Heart right ventricle (tissue), 16 donors: ENCODE measurements around the gene RRM1. TPM values are rescaled to one million over a fixed set of nuclear protein-coding genes. Genes with fewer than 3 reads are reported as not detected.

Source experiments
- ATAC-seq, 8 donors: fragments of 200-7000 bp; cut with Tn5 transposase; one replicate each; pipeline ENCODE4 v1.9.1; 2020; ENCODE audit warnings: mild to moderate bottlenecking in 8 of 8, moderate library complexity in 8 of 8, moderate number of reproducible peaks in 1 of 8
- DNase-seq, 2 donors: peaks; one replicate each; pipeline ENCODE4 v3.0.0-alpha.2; 2020
- H3K27ac ChIP-seq, 10 donors: fragments of 200-600 bp; sonication (generic) in 2 of 10; one replicate each; pipeline versions ENCODE4 v1.5.0 to v1.8.0; 2020 to 2022; ENCODE audit warnings: mild to moderate bottlenecking in 3 of 10
- H3K27me3 ChIP-seq, 7 donors: fragments of 200-600 bp; one replicate each; pipeline ENCODE4 v1.8.0; 2021 to 2022; ENCODE audit warnings: mild to moderate bottlenecking in 2 of 7
- H3K36me3 ChIP-seq, 9 donors: fragments of 200-600 bp; sonication (generic) in 1 of 9; one replicate each; pipeline versions ENCODE4 v1.5.0 to v1.8.0; 2020 to 2022; ENCODE audit warnings: mild to moderate bottlenecking in 2 of 9
- H3K4me1 ChIP-seq, 9 donors: fragments of 200-600 bp; sonication (generic) in 1 of 9; one replicate each; pipeline versions ENCODE4 v1.5.0 to v1.8.0; 2020 to 2022; ENCODE audit warnings: mild to moderate bottlenecking in 4 of 9
- H3K4me3 ChIP-seq, 10 donors: fragments of 200-600 bp; sonication (generic) in 2 of 10; one replicate each; pipeline versions ENCODE4 v1.5.0 to v1.8.0; 2020 to 2022; ENCODE audit warnings: mild to moderate bottlenecking in 7 of 10, moderate library complexity in 2 of 10
- H3K9me3 ChIP-seq, 11 donors: fragments of 200-600 bp in 10 of 11; sonication (generic) in 2 of 11; one replicate each; pipeline versions ENCODE4 v1.5.0 to v1.8.0; 2013 to 2022; ENCODE audit warnings: mild to moderate bottlenecking in 2 of 11, control low read depth in 1 of 11, moderate library complexity in 1 of 11
- CTCF ChIP-seq, 9 donors: fragments of 200-600 bp; sonication (generic) in 2 of 9; IDR thresholded peaks; one replicate each; pipeline versions ENCODE4 v1.5.0 to v1.8.0; 2021 to 2022; ENCODE audit warnings: antibody characterized with exemption in 9 of 9, mild to moderate bottlenecking in 5 of 9, moderate library complexity in 1 of 9
- WGBS, 2 donors: extraction: QIAGEN DNeasy Blood & Tissue Kit; methylation state at CpG; one replicate each; pipeline ENCODE4 v1.1.7; 2013; ENCODE audit warnings: inconsistent platforms in 1 of 2; 5-methylcytosine and 5-hydroxymethylcytosine counted together
- intact Hi-C, 10 donors: fragments of 100-400 bp; cut with DNase I; formaldehyde crosslinking; loops; one replicate each; pipeline versions ENCODE4 v1.11.1 to v1.14.2; 2022
- polyA plus RNA-seq, 2 donors: library from polyadenylated mRNA; stranded (reverse); fragments of 200-250 nt; gene quantifications; one replicate each; pipeline ENCODE4 v1.2.3, GENCODE V29; 2013
- total RNA-seq, 10 donors: library from RNA; stranded (reverse); fragmentation: NEBNext Ultra II Directional in 3 of 10; extraction: Animal tissue kit (Norgen Biotek cat#: 25700) in 3 of 10; gene quantifications; one replicate each; pipeline versions ENCODE4 v1.2.1 to v1.2.4, GENCODE V29; 2021 to 2023
- donor health status: Arrhythmogenic right ventricular cardiomyopathy.
- donor health status: ischemic (EF 13 %, LVEDD 7.1; RV severe dilation, severe dysfunction).
- donor health status: healthy with polysubstance abuse.
- donor health status: DM: no; HTN: yes; CAD: no.
- donor health status: DM: no; HTN: no; CAD: no.
- donor health status: ischemic (EF 25% LVEDD 6.9; RV normal size, moderate dysfunction).
- donor health status: ischemic (EF 25% LVEDD 5.7; RV mildly dilated, moderate dysfunction).
- donor health status: healthy.
- donor health status: DM: yes; HTN: yes; CAD: no.
- donor health status: Ischemic cardiomyopathy.
- donor health status: ischemic (EF 35%, LVEDD 5.7; RV mildly dilated, moderate dysfunction).
- donor health status: nonischemic (EF 11% LVEDD 7.7; RV severe dilation, severe dysfunction).
- donor health status: DM: yes; HTN: yes; CAD: no.
- donor health status: PGD.
- donor health status: ischemic (EF 29% LVEDD 5.4; RV normal size, mild dysfunction).
- donor health status: nonischemic (EF 23%, LVEDD 6.1; RV moderate dilation, normal function).

The RRM1 gene
- total and polyA plus RNA-seq, 12 donors, result 3.7 to 36.6 (median 27.7) TPM

- no peaks in the 10 kb centered on the region for H3K27me3 ChIP-seq
- DNase-seq (no peak), ATAC-seq (no peak)
- TF ChIP-seq CTCF (IDR thresholded peaks at IDR 0.05), result no peak
- H3K36me3 ChIP-seq, result peaks cover 0 to 58% (median 13%) of the 10 kb centered on the region in 9 donors
- peaks cover 0 to 38% (median 27%) of the 10 kb centered on the region in 9 donors for H3K4me1 ChIP-seq
- 67 to 72% methylated on average over 4 of the region's 4 CpGs for WGBS, 2 donors
- intact Hi-C loops, result loop anchor here in 1 of 10 donors (10.0 kb wide), 1 partner anchor 116 kb away; no protein-coding TSS in a partner anchor
- no peaks in the 10 kb centered on the region for H3K9me3 ChIP-seq
- no peak overlapping the region for H3K4me3 ChIP-seq
- H3K27ac ChIP-seq, result no peak overlapping the region
Observed at GRCh38 chr11:4060182-4060923, 34.2 kb upstream of the RRM1 start.

GRCh38 chr11:4061700-4062099 is 32.9 kb upstream of the RRM1 start:
- no peak for ATAC-seq
- Histone ChIP-seq H3K9me3 (no peaks in the 10 kb centered on the region), H3K4me1 (peaks cover 3 to 51% (median 37%) of the 10 kb centered on the region in 9 donors), H3K27me3 (no peaks in the 10 kb centered on the region), H3K36me3 (peaks cover 0 to 45% (median 13%) of the 10 kb centered on the region in 9 donors), H3K27ac (no peak overlapping the region), H3K4me3 (no peak overlapping the region)
- intact Hi-C loops, result loop anchor here in 1 of 10 donors (10.0 kb wide), 1 partner anchor 117 kb away; no protein-coding TSS in a partner anchor
- 95 to 97% methylated on average over 1 of the region's 1 CpG for WGBS, 2 donors
- TF ChIP-seq CTCF (IDR thresholded peaks at IDR 0.05), result no peak
- no peak for DNase-seq

- Histone ChIP-seq H3K9me3 (no peaks in the 10 kb centered on the region), H3K27ac (no peak overlapping the region), H3K4me3 (no peak overlapping the region), H3K36me3 (peaks cover 0 to 38% (median 13%) of the 10 kb centered on the region in 9 donors), H3K4me1 (peaks cover 3 to 47% (median 36%) of the 10 kb centered on the region in 9 donors), H3K27me3 (no peaks in the 10 kb centered on the region)
- ATAC-seq (no peak), DNase-seq (no peak)
- no peak for TF ChIP-seq CTCF (IDR thresholded peaks at IDR 0.05)
- intact Hi-C loops, result loop anchor here in 1 of 10 donors (10.0 kb wide), 1 partner anchor 119 kb away; no protein-coding TSS in a partner anchor
- WGBS, 2 donors, result 87 to 90% methylated on average over 3 of the region's 3 CpGs
Observed at GRCh38 chr11:4063348-4063747, 31.3 kb upstream of the RRM1 start.

GRCh38 chr11:4064278-4064955 is 30.2 kb upstream of the RRM1 start:
- intact Hi-C loops, result loop anchor here in 1 of 10 donors (10.0 kb wide), 1 partner anchor 120 kb away; no protein-coding TSS in a partner anchor
- Histone ChIP-seq H3K36me3 (peaks cover 0 to 31% (median 8%) of the 10 kb centered on the region in 9 donors), H3K27ac (no peak overlapping the region), H3K9me3 (no peaks in the 10 kb centered on the region), H3K27me3 (no peaks in the 10 kb centered on the region), H3K4me1 (peaks cover 3 to 49% (median 36%) of the 10 kb centered on the region in 9 donors), H3K4me3 (no peak overlapping the region)
- DNase-seq (no peak), ATAC-seq (peak in 4 of 8 donors; percentile 31 to 58 (median 44))
- WGBS, 2 donors, result 96 to 100% methylated on average over 1 of the region's 1 CpG
- TF ChIP-seq CTCF (IDR thresholded peaks at IDR 0.05), result no peak
